ENCODE results near the gene ZNF454.

Gene ZNF454

DNA sequence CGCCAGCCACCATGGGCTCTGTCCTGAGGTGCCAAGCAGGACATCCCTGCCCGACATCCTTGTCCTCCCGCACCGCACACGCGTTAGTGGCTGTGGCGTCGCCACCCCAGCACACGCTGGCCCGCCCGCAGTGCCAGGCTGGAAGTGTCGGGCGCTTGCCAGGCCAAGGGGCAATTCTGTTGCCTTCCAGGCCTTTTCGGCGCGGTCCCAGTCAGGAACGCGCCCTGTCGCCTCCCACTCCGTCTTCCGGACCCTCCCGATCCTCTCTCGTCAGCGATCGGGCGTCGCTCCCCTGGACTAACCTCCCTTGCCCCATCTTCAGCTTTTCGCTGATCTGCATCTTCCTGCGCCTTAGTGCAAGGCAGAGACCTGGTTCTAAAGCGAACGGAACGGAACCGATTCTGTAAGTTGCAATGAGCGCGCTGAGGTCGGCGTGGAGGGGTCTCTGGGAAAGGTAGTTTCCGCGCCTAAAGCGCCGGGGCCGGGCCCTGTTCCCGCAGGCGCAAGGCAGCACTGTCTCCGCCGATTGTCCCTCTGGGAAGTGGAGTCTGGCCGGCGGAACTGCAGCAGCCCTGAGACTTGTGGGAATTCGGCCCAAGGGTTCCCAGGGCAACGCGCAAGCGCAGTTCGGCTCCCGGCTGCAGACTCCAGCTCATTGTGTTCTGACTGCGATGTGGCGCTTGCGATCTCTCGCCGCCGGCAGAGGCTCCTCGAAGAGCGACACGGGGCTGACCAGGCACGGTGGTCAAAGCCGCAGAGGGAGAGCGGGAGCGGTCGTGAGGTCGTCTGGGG lies at the start of gene ZNF454:
TSS of gene ZNF454 (plus strand) at position 630 of the 792 bp plus-strand sequence. CDS start 1,594 bp downstream, outside the sequence.
- no peak within 1 kb of the TSS for H3K9ac ChIP-seq (ENCODE audit: low read depth, low read length)

DNA sequence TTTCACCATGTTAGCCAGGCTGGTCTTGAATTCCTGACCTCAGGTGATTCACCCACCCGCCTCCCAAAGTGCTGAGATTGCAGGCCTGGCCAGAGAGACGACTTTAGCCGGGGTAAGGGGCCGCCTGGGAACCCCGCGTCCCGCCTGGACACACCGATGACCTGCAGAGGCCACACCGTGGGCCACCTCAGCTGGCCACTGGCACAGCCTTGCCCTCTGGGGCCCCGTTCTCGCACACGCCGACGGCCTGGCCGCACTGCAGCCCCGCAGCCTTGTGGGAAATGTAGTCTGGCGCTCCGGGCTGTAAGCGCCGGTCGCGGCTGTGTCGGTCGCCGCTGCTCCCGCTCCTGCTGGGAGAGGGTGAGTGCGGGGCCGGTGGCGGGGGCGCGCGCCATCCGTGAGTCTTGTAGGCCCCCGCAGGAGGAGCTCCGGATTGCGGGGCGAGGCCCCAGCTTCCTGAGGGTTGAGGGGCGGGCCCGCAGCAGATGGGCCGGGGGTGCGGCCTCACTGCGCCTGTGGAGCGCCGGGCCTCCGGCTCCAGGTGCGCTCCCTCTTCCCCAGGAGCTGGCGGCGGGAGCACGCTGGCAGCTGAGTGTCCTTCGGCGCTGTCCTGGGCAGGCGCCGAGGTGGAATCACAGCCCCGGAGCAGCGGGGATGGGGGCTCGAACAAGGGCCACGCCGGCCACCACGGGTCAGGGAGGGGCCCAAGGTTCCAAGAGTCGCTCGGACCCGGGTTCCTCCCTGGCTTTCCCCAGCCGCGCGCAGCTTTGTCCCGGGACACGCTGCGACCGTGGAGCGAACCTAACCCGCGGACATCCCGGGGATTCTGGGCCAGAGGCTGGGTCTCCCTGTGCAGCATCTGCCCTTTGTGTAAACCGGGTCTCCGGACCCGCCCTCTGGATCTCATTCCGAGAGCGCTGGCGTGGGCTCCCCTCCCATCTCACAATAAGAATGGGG lies 45.1 kb upstream of the ZNF454 start, which contains the start of gene ZFP2:
TSS of gene ZFP2 (plus strand) at position 299 of the 957 bp plus-strand sequence. CDS start 35,401 bp downstream, outside the sequence.
- Histone ChIP-seq H3K36me3 (ENCODE audit: control insufficient read depth, insufficient read depth, low read length) (no peaks in the 10 kb centered on the region), H3K4me1 (ENCODE audit: control insufficient read depth, insufficient read depth, low read length) (peaks cover 4% of the 10 kb centered on the region), H3K9me3 (ENCODE audit: control insufficient read depth, insufficient read depth, low read length) (no peaks in the 10 kb centered on the region), H3K27me3 (ENCODE audit: control insufficient read depth, insufficient read depth, low read length) (peaks cover 3% of the 10 kb centered on the region), H3K4me3 (ENCODE audit: low read depth, low read length) (peak within 1 kb of the TSS; percentile 82), H3K9ac (ENCODE audit: low read depth, low read length) (peak within 1 kb of the TSS; percentile 70)

More for the DNA sequence above, at the start of gene ZNF454:
- no peaks in the 10 kb centered on the region for H3K27me3 ChIP-seq (ENCODE audit: control insufficient read depth, insufficient read depth, low read length)
- no peaks in the 10 kb centered on the region for H3K36me3 ChIP-seq (ENCODE audit: control insufficient read depth, insufficient read depth, low read length)
- H3K4me1 ChIP-seq (ENCODE audit: control insufficient read depth, insufficient read depth, low read length): no peaks in the 10 kb centered on the region
- H3K4me3 ChIP-seq (ENCODE audit: low read depth, low read length): no peak within 1 kb of the TSS
- peaks cover 25% of the 10 kb centered on the region for H3K9me3 ChIP-seq (ENCODE audit: control insufficient read depth, insufficient read depth, low read length)

DNA sequence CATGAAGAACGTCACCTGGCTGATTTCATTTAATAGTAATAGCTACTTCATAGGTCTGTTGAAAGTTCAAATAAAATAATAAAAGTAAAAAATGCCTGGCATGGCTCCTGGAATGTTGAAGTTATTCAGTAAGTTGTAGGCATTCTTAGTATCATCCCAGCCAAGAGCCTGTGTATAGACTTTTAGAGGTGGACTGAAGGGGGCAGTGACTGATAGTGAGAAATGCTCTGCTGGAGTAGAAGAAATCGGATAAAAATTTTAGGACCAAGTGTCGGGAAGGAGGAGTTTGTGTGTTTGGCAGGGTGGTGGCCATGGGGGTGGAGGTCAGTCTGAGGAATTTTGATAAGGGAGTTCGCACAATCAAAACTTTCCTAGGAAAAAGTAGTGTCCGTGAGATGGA lies 41.7 kb upstream of the ZNF454 start:
- Histone ChIP-seq H3K4me3 (ENCODE audit: low read depth, low read length) (no peak overlapping the region), H3K9me3 (ENCODE audit: control insufficient read depth, insufficient read depth, low read length) (no peaks in the 10 kb centered on the region), H3K27me3 (ENCODE audit: control insufficient read depth, insufficient read depth, low read length) (peaks cover 3% of the 10 kb centered on the region), H3K4me1 (ENCODE audit: control insufficient read depth, insufficient read depth, low read length) (peaks cover 4% of the 10 kb centered on the region), H3K9ac (ENCODE audit: low read depth, low read length) (no peak overlapping the region), H3K36me3 (ENCODE audit: control insufficient read depth, insufficient read depth, low read length) (no peaks in the 10 kb centered on the region)

DNA sequence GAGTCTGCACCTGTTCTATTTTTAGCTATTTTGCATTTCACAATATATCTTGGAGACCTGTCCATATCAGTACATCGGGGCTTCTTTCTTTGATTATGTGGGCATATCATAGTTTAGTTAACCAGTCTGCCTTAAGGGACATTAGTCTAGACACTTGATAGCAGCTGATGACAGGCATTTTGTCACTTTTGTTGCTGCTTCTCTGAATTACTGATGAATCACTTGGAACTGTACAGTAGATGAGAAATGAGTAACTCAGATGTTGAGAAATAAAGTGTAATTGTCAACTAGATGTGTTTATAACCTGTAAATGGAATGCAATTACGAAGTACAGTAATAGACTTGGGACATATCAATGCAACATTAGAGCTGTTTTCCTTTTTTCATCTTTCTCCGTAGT lies 38.1 kb upstream of the ZNF454 start:
- Histone ChIP-seq H3K36me3 (ENCODE audit: control insufficient read depth, insufficient read depth, low read length) (no peaks in the 10 kb centered on the region), H3K4me1 (ENCODE audit: control insufficient read depth, insufficient read depth, low read length) (no peaks in the 10 kb centered on the region), H3K27me3 (ENCODE audit: control insufficient read depth, insufficient read depth, low read length) (no peaks in the 10 kb centered on the region), H3K9me3 (ENCODE audit: control insufficient read depth, insufficient read depth, low read length) (no peaks in the 10 kb centered on the region), H3K9ac (ENCODE audit: low read depth, low read length) (no peak overlapping the region), H3K4me3 (ENCODE audit: low read depth, low read length) (no peak overlapping the region)

DNA sequence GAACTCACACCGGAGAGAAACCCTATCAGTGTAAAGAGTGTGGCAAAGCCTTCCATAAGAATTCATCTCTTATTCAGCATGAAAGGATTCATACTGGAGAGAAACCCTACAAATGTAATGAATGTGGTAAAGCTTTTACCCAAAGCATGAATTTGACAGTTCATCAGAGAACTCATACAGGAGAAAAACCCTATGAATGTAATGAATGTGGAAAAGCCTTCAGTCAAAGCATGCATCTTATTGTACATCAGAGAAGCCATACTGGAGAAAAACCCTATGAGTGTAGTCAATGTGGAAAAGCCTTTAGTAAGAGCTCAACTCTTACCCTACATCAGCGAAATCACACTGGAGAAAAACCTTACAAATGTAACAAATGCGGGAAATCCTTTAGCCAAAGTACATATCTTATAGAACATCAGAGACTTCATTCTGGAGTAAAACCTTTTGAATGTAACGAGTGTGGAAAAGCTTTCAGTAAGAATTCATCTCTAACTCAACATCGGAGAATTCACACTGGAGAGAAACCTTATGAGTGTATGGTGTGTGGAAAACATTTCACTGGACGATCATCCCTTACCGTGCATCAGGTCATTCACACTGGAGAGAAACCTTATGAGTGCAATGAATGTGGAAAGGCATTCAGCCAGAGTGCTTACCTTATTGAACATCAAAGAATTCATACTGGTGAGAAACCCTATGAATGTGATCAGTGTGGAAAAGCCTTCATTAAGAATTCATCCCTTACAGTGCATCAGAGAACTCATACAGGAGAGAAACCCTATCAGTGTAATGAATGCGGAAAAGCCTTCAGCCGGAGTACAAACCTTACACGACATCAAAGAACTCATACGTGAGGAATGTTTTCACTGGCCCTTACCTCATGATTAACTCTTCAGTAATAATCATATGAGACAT lies 8.9 kb upstream of the ZNF454 start:
- H3K36me3 ChIP-seq (ENCODE audit: control insufficient read depth, insufficient read depth, low read length): no peaks in the 10 kb centered on the region
- H3K9ac ChIP-seq (ENCODE audit: low read depth, low read length): no peak overlapping the region
- no peaks in the 10 kb centered on the region for H3K4me1 ChIP-seq (ENCODE audit: control insufficient read depth, insufficient read depth, low read length)
- H3K9me3 ChIP-seq (ENCODE audit: control insufficient read depth, insufficient read depth, low read length): peaks cover 49% of the 10 kb centered on the region
- H3K4me3 ChIP-seq (ENCODE audit: low read depth, low read length): no peak overlapping the region
- no peaks in the 10 kb centered on the region for H3K27me3 ChIP-seq (ENCODE audit: control insufficient read depth, insufficient read depth, low read length)

DNA sequence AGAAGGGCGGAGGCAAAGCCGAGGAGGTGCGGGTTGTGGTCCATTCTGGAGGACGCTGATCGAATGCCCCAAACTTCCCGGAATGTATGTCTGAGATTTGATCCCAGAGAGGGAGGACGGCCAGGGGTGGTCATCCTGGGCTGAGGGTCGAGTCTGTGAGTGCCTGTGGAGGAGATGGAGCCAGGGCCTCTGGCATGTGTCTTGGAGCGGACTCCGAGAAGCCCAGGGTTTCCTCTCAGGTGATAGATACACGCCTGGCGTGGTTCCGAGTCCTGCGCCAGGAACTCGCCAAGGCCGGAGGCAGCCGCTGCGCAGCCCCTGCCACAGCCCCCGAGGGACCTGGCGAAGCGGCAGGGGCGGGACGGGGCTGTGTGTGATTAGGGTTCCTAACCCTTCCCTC lies 363 bp downstream of the ZNF454 start:
- Histone ChIP-seq H3K9me3 (ENCODE audit: control insufficient read depth, insufficient read depth, low read length) (peaks cover 26% of the 10 kb centered on the region), H3K36me3 (ENCODE audit: control insufficient read depth, insufficient read depth, low read length) (no peaks in the 10 kb centered on the region)

DNA sequence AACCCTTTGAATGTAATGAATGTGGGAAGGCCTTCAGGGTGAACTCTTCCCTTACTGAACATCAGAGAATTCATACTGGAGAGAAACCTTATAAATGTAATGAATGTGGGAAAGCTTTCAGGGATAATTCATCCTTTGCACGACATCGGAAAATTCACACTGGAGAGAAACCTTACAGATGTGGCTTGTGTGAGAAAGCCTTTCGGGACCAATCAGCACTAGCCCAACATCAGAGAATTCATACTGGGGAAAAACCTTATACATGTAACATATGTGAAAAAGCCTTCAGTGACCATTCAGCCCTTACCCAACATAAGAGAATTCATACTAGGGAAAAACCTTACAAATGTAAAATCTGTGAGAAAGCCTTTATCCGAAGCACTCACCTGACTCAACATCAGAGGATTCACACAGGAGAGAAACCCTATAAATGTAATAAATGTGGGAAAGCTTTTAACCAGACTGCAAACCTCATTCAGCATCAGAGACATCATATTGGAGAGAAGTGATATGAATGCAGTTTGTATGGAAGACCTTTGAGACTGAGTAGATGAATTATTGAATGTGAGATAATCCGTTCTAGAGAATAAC lies 24.6 kb downstream of the ZNF454 start:
- Histone ChIP-seq H3K4me3 (ENCODE audit: low read depth, low read length) (no peak overlapping the region), H3K27me3 (ENCODE audit: control insufficient read depth, insufficient read depth, low read length) (no peaks in the 10 kb centered on the region), H3K4me1 (ENCODE audit: control insufficient read depth, insufficient read depth, low read length) (no peaks in the 10 kb centered on the region), H3K36me3 (ENCODE audit: control insufficient read depth, insufficient read depth, low read length) (no peaks in the 10 kb centered on the region), H3K9ac (ENCODE audit: low read depth, low read length) (no peak overlapping the region), H3K9me3 (ENCODE audit: control insufficient read depth, insufficient read depth, low read length) (peaks cover 26% of the 10 kb centered on the region)

More for the DNA sequence above, 363 bp downstream of the ZNF454 start:
- H3K4me1 ChIP-seq (ENCODE audit: control insufficient read depth, insufficient read depth, low read length): no peaks in the 10 kb centered on the region
- H3K9ac ChIP-seq (ENCODE audit: low read depth, low read length): no peak overlapping the region
- no peak overlapping the region for H3K4me3 ChIP-seq (ENCODE audit: low read depth, low read length)
- H3K27me3 ChIP-seq (ENCODE audit: control insufficient read depth, insufficient read depth, low read length): no peaks in the 10 kb centered on the region

DNA sequence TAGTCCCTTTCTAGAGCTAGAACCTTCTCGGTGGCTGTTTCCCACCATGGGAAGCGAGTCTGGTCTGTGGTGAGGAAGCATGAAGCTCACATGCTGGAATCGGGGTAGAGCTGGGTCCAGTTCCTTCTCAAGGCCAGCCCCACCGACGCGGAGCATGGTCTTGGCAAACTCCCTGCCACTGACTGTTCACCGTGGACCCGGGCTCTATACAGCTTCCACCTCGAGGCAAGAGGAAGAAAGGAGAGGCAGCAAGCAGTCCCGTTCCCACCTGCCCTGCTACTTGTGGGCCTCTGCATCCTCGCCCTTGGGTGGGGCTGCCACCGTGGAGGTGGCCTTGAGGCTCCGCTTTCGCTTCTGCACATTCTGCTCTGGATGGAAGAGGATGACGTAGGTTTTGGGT lies 40.4 kb downstream of the ZNF454 start:
- Histone ChIP-seq H3K4me1 (ENCODE audit: control insufficient read depth, insufficient read depth, low read length) (no peaks in the 10 kb centered on the region), H3K9ac (ENCODE audit: low read depth, low read length) (no peak overlapping the region), H3K9me3 (ENCODE audit: control insufficient read depth, insufficient read depth, low read length) (peaks cover 18% of the 10 kb centered on the region), H3K36me3 (ENCODE audit: control insufficient read depth, insufficient read depth, low read length) (no peaks in the 10 kb centered on the region), H3K27me3 (ENCODE audit: control insufficient read depth, insufficient read depth, low read length) (no peaks in the 10 kb centered on the region), H3K4me3 (ENCODE audit: low read depth, low read length) (no peak overlapping the region)

DNA sequence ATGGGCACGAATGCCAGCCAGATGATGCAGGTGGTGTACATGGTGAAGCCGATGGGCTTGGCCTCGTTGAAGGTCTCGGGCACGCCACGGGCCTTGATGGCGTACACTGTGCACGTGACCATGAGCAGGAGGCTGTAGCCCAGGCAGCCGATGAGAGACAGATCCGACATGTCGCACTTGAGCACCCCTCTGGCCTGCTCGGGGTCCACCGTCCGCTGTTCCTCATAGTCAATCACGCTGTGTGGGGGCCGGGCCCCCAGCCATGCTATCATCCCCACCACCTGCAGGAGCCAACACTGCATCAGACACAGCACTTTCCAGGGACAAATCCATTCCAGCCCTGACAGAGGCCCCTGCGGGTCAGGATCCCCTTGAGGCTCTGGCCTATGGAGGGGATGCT lies 41.9 kb downstream of the ZNF454 start:
- Histone ChIP-seq H3K27me3 (ENCODE audit: control insufficient read depth, insufficient read depth, low read length) (no peaks in the 10 kb centered on the region), H3K4me1 (ENCODE audit: control insufficient read depth, insufficient read depth, low read length) (no peaks in the 10 kb centered on the region), H3K9ac (ENCODE audit: low read depth, low read length) (no peak overlapping the region), H3K36me3 (ENCODE audit: control insufficient read depth, insufficient read depth, low read length) (no peaks in the 10 kb centered on the region), H3K4me3 (ENCODE audit: low read depth, low read length) (no peak overlapping the region), H3K9me3 (ENCODE audit: control insufficient read depth, insufficient read depth, low read length) (peaks cover 6% of the 10 kb centered on the region)

DNA sequence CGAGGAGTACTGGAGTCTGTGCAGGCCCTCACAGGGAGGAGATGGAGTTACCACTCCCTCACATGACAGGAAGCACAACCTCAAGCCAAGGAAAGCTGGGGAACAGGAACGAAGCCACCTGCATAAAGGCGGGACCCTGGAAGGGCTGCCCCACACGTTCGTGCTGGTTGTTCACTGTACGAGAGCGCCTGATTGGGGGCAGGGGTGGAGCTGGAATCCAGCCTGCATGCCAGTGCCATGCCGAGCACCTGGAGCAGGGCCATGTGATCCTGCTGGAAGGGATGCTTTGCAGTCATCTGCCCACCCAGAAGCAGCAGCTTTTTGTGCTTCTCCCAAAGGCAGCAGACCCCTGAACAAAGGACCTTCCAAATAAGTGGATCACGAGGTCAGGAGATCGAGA lies 42.7 kb downstream of the ZNF454 start:
- no peaks in the 10 kb centered on the region for H3K27me3 ChIP-seq (ENCODE audit: control insufficient read depth, insufficient read depth, low read length)
- H3K4me3 ChIP-seq (ENCODE audit: low read depth, low read length): no peak overlapping the region
- H3K9ac ChIP-seq (ENCODE audit: low read depth, low read length): no peak overlapping the region
- H3K9me3 ChIP-seq (ENCODE audit: control insufficient read depth, insufficient read depth, low read length): peaks cover 10% of the 10 kb centered on the region
- H3K36me3 ChIP-seq (ENCODE audit: control insufficient read depth, insufficient read depth, low read length): no peaks in the 10 kb centered on the region
- H3K4me1 ChIP-seq (ENCODE audit: control insufficient read depth, insufficient read depth, low read length): no peaks in the 10 kb centered on the region
